Liver (tissue), 9 donors: ENCODE measurements around the gene KDM2B. TPM values are rescaled to one million over a fixed set of nuclear protein-coding genes. Genes with fewer than 3 reads are reported as not detected.

Source experiments
- DNase-seq: peaks from one replicate; pipeline ENCODE4 v3.0.0-alpha.2; 2017; ENCODE audit warnings: low spot score
- H3K27ac ChIP-seq, 2 donors: one replicate each; pipeline ENCODE4 v1.7.0; 2013; ENCODE audit warnings: inconsistent platforms in 2 of 2, low read length in 2 of 2, control low read depth in 1 of 2, low read depth in 1 of 2, mild to moderate bottlenecking in 1 of 2
- H3K27me3 ChIP-seq, 4 donors: one replicate each; pipeline versions ENCODE4 v1.6.1 to v1.7.0; 2013; ENCODE audit warnings: low read length in 3 of 4, inconsistent platforms in 1 of 4, mild to moderate bottlenecking in 1 of 4, moderate library complexity in 1 of 4; ENCODE audit not compliant: control insufficient read depth in 4 of 4, insufficient read depth in 4 of 4
- H3K36me3 ChIP-seq, 4 donors: one replicate each; pipeline versions ENCODE4 v1.6.1 to v1.7.0; 2013; ENCODE audit warnings: low read length in 3 of 4, mild to moderate bottlenecking in 3 of 4, low read depth in 1 of 4, moderate library complexity in 1 of 4; ENCODE audit not compliant: control insufficient read depth in 4 of 4, insufficient read depth in 3 of 4
- H3K4me1 ChIP-seq, 4 donors: one replicate each; pipeline versions ENCODE4 v1.6.1 to v1.7.0; 2013; ENCODE audit warnings: low read length in 3 of 4, mild to moderate bottlenecking in 3 of 4, moderate library complexity in 1 of 4; ENCODE audit not compliant: control insufficient read depth in 4 of 4, insufficient read depth in 4 of 4
- H3K4me3 ChIP-seq, 3 donors: one replicate each; pipeline versions ENCODE4 v1.6.1 to v1.7.0; 2013; ENCODE audit warnings: low read length in 3 of 3, control low read depth in 1 of 3, low read depth in 1 of 3, mild to moderate bottlenecking in 1 of 3
- H3K9ac ChIP-seq, 2 donors: one replicate each; pipeline ENCODE4 v1.7.0; 2013; ENCODE audit warnings: low read length in 2 of 2, mild to moderate bottlenecking in 2 of 2, moderate library complexity in 2 of 2, control low read depth in 1 of 2, low read depth in 1 of 2
- H3K9me3 ChIP-seq, 4 donors: one replicate each; pipeline versions ENCODE4 v1.6.1 to v1.7.0; 2013; ENCODE audit warnings: low read length in 3 of 4; ENCODE audit not compliant: control insufficient read depth in 4 of 4
- ATF3 ChIP-seq: IDR thresholded peaks from 2 replicates; pipeline ENCODE4 v1.6.1; 2016; ENCODE audit warnings: antibody characterized with exemption
- EGR1 ChIP-seq, 2 donors: IDR thresholded peaks; 2 replicates each; pipeline ENCODE4 v1.6.1; 2016 to 2018; ENCODE audit warnings: antibody characterized with exemption in 2 of 2, low read depth in 2 of 2
- FOXA1 ChIP-seq: IDR thresholded peaks from 2 replicates; pipeline ENCODE4 v1.6.1; 2016; ENCODE audit warnings: antibody characterized with exemption
- FOXA2 ChIP-seq: IDR thresholded peaks from 2 replicates; pipeline ENCODE4 v1.6.1; 2016; ENCODE audit warnings: antibody characterized with exemption
- GABPA ChIP-seq, 2 donors: IDR thresholded peaks in 1 of 2; conservative IDR thresholded peaks in 1 of 2; 2 replicates each; pipeline ENCODE4 v1.6.1; 2016; ENCODE audit warnings: antibody characterized with exemption in 2 of 2, mild to moderate bottlenecking in 1 of 2, moderate library complexity in 1 of 2
- HNF4A ChIP-seq, 2 donors: conservative IDR thresholded peaks; 2 replicates each; pipeline ENCODE4 v1.6.1; 2016; ENCODE audit warnings: antibody characterized with exemption in 2 of 2, mild to moderate bottlenecking in 2 of 2
- HNF4G ChIP-seq: IDR thresholded peaks from 2 replicates; pipeline ENCODE4 v1.6.1; 2016; ENCODE audit warnings: antibody characterized with exemption
- JUND ChIP-seq, 2 donors: IDR thresholded peaks; 2 replicates each; pipeline ENCODE4 v1.6.1; 2016; ENCODE audit warnings: antibody characterized with exemption in 2 of 2
- MAX ChIP-seq: IDR thresholded peaks from 2 replicates; pipeline ENCODE4 v1.6.1; 2016; ENCODE audit warnings: antibody characterized with exemption
- NR2F2 ChIP-seq: IDR thresholded peaks from 2 replicates; pipeline ENCODE4 v1.6.1; 2016; ENCODE audit warnings: antibody characterized with exemption
- RAD21 ChIP-seq, 2 donors: IDR thresholded peaks; 2 replicates each; pipeline ENCODE4 v1.6.1; 2016; ENCODE audit warnings: antibody characterized with exemption in 2 of 2, mild to moderate bottlenecking in 2 of 2
- REST ChIP-seq: IDR thresholded peaks from 2 replicates; pipeline ENCODE4 v1.6.1; 2016; ENCODE audit warnings: antibody characterized with exemption, mild to moderate bottlenecking
- RXRA ChIP-seq, 2 donors: IDR thresholded peaks; 2 replicates each; pipeline ENCODE4 v1.6.1; 2017 to 2018; ENCODE audit warnings: antibody characterized with exemption in 2 of 2, mild to moderate bottlenecking in 1 of 2
- SP1 ChIP-seq: IDR thresholded peaks from 2 replicates; pipeline ENCODE4 v1.6.1; 2018; ENCODE audit warnings: antibody characterized with exemption, mild to moderate bottlenecking
- TAF1 ChIP-seq: conservative IDR thresholded peaks from 2 replicates; pipeline ENCODE4 v1.6.1; 2016; ENCODE audit warnings: antibody characterized with exemption, mild to moderate bottlenecking
- YY1 ChIP-seq: IDR thresholded peaks from 2 replicates; pipeline ENCODE4 v1.6.1; 2016; ENCODE audit warnings: antibody characterized with exemption, mild to moderate bottlenecking
- WGBS: extraction: QIAGEN DNeasy Blood & Tissue Kit; methylation state at CpG from one replicate; pipeline ENCODE4 v1.1.7; 2013; 5-methylcytosine and 5-hydroxymethylcytosine counted together
- polyA plus RNA-seq, 2 donors: library from polyadenylated mRNA; stranded (reverse) in 1 of 2; unstranded in 1 of 2; fragments of 200-250 nt in 1 of 2; fragments of >200 nt in 1 of 2; fragmentation: Nextera tagmentation in 1 of 2; extraction: Ambion mirVana in 1 of 2; gene quantifications; one replicate each; pipeline versions ENCODE4 v1.2.1 to v1.2.3, GENCODE V29; 2013 to 2015
- total RNA-seq, 2 donors: library from RNA; depleted of rRNA; stranded (reverse); fragments of >200 nt; gene quantifications; one replicate each; pipeline ENCODE4 v1.2.3, GENCODE V29; 2014
- TF ChIP-seq, protein P1 (sequence below): fragments of 150-350 bp; IDR thresholded peaks from 2 replicates; pipeline ENCODE4 v1.5.1; 2017; ENCODE audit warnings: improper control_type of control experiment, low read depth, low read length; ENCODE audit not compliant: missing input control
- donor health status: healthy.
- donor health status: healthy.
- donor health status: healthy.
- donor health status: healthy.
- donor health status: healthy.

The KDM2B gene
- total and polyA plus RNA-seq, 4 donors = 7.0 to 34.2 (median 10.6) TPM

DNA sequence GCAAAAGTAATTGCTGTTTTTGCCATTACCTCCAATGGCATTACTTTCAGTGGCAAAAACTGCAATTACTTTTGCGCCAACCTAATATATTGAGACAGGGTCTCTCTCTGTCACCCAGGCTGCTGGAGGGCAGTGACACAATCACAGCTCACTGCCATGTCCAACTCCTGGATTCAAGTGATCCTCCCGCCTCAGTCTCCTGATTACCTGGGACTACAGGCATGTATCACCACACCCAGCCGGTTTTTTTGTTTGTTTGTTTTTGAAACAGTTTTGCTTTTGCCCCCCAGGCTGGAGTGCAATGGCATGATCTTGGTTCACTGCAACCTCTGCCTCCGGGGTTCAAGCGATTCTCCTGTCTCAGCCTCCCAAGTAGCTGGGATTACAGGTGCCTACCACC is 15.7 kb upstream of the KDM2B start:
- Histone ChIP-seq H3K9ac (no peak overlapping the region), H3K4me3 (no peak overlapping the region), H3K9me3 (no peaks in the 10 kb centered on the region), H3K27me3 (no peaks in the 10 kb centered on the region), H3K4me1 (no peaks in the 10 kb centered on the region), H3K27ac (no peak overlapping the region), H3K36me3 (no peaks in the 10 kb centered on the region)
- TF ChIP-seq, protein P1, sequence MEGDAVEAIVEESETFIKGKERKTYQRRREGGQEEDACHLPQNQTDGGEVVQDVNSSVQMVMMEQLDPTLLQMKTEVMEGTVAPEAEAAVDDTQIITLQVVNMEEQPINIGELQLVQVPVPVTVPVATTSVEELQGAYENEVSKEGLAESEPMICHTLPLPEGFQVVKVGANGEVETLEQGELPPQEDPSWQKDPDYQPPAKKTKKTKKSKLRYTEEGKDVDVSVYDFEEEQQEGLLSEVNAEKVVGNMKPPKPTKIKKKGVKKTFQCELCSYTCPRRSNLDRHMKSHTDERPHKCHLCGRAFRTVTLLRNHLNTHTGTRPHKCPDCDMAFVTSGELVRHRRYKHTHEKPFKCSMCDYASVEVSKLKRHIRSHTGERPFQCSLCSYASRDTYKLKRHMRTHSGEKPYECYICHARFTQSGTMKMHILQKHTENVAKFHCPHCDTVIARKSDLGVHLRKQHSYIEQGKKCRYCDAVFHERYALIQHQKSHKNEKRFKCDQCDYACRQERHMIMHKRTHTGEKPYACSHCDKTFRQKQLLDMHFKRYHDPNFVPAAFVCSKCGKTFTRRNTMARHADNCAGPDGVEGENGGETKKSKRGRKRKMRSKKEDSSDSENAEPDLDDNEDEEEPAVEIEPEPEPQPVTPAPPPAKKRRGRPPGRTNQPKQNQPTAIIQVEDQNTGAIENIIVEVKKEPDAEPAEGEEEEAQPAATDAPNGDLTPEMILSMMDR = no peak
- no peak for TF ChIP-seq FOXA1
- TF ChIP-seq ATF3 = no peak
- no peak for TF ChIP-seq GABPA (IDR thresholded peaks at IDR 0.05 in 1 of 2, conservative IDR thresholded peaks at IDR 0.05 in 1 of 2)
- TF ChIP-seq TAF1 = no peak
- TF ChIP-seq MAX = no peak
- no peak for TF ChIP-seq JUND (IDR thresholded peaks at IDR 0.05)
- no peak for TF ChIP-seq HNF4A (conservative IDR thresholded peaks at IDR 0.05)
- no peak for TF ChIP-seq SP1
- TF ChIP-seq REST = no peak
- no peak for TF ChIP-seq RAD21 (IDR thresholded peaks at IDR 0.05)
- TF ChIP-seq NR2F2 = no peak
- no peak for TF ChIP-seq YY1
- TF ChIP-seq EGR1 (IDR thresholded peaks at IDR 0.05; ENCODE audit: low read depth in 2 of 2) = no peak
- no peak for TF ChIP-seq HNF4G
- DNase-seq = no peak
- 96% methylated on average over 5 of the region's 5 CpGs for WGBS

DNA sequence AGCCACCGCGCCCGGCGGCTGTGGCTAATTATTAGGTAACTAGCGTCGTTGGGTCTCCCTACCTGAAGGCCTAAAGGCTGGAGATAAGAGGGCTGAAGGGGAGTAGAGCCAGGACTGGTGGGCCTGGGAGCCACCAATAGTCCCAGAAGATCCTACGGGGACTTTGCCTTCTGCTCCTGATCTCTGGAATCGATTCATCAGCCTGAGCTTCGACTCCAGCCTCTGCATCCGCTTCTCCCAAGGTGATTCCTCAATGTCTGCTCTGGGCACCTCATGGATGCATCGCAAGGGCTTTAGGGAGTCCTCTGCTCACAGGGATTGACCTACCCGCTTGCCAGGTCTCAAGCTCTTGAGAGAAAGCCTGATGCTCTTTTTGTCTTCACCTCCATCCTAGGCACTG is 14.7 kb upstream of the KDM2B start:
- 94% methylated on average over 12 of the region's 12 CpGs for WGBS
- no peaks in the 10 kb centered on the region for H3K9me3 ChIP-seq
- TF ChIP-seq YY1 = no peak
- no peak for TF ChIP-seq RXRA (IDR thresholded peaks at IDR 0.05)
- TF ChIP-seq REST = no peak
- TF ChIP-seq HNF4G = no peak
- no peak for TF ChIP-seq ATF3
- TF ChIP-seq TAF1 = no peak
- no peak for TF ChIP-seq NR2F2
- TF ChIP-seq, protein P1 = no peak
- TF ChIP-seq MAX = no peak
- TF ChIP-seq FOXA2 = no peak
- TF ChIP-seq FOXA1 = no peak
- TF ChIP-seq SP1 = no peak
- H3K27ac ChIP-seq = no peak overlapping the region
- H3K36me3 ChIP-seq = no peaks in the 10 kb centered on the region
- no peak overlapping the region for H3K4me3 ChIP-seq
- H3K9ac ChIP-seq = no peak overlapping the region
- DNase-seq = no peak
- H3K4me1 ChIP-seq = no peaks in the 10 kb centered on the region
- H3K27me3 ChIP-seq = no peaks in the 10 kb centered on the region
